H9 (cell line): ENCODE results near the gene LRRC15. TPM values are rescaled to one million over a fixed set of nuclear protein-coding genes. Genes with fewer than 3 reads are reported as not detected.

ENCODE experiments used
- DNase-seq: peaks from one replicate; pipeline ENCODE4 v3.0.0-alpha.2; 2017
- H2AFZ ChIP-seq: one replicate; pipeline ENCODE4 v1.6.1; 2013; ENCODE audit warnings: mild to moderate bottlenecking, low read length, control low read depth, moderate library complexity
- H2AK5ac ChIP-seq: 2 replicates; pipeline ENCODE4 v1.6.1; 2013; ENCODE audit warnings: low read length, control low read depth, mixed read lengths; ENCODE audit not compliant: insufficient read length
- H2BK120ac ChIP-seq: one replicate; pipeline ENCODE4 v1.6.1; 2013; ENCODE audit warnings: low read depth, mild to moderate bottlenecking, low read length, control low read depth, inconsistent platforms; ENCODE audit not compliant: poor library complexity, severe bottlenecking
- H2BK12ac ChIP-seq: 2 replicates; pipeline ENCODE4 v1.6.1; 2013; ENCODE audit warnings: low read length, control low read depth, mixed read lengths, low read depth; ENCODE audit not compliant: insufficient read length
- H2BK15ac ChIP-seq: 2 replicates; pipeline ENCODE4 v1.6.1; 2013; ENCODE audit warnings: low read depth, low read length, control low read depth
- H2BK20ac ChIP-seq: one replicate; pipeline ENCODE4 v1.6.1; 2013; ENCODE audit warnings: low read depth, mild to moderate bottlenecking, low read length, control low read depth, inconsistent platforms; ENCODE audit not compliant: poor library complexity, severe bottlenecking
- H2BK5ac ChIP-seq: 2 replicates; pipeline ENCODE4 v1.6.1; 2013; ENCODE audit warnings: low read length, control low read depth, mixed read lengths; ENCODE audit not compliant: insufficient read length
- H3K14ac ChIP-seq: 2 replicates; pipeline ENCODE4 v1.6.1; 2013; ENCODE audit warnings: low read length, control low read depth; ENCODE audit not compliant: insufficient read depth
- H3K18ac ChIP-seq: 2 replicates; pipeline ENCODE4 v1.6.1; 2013; ENCODE audit warnings: low read depth, mild to moderate bottlenecking, mixed read lengths, low read length, control low read depth; ENCODE audit not compliant: insufficient read length
- H3K23ac ChIP-seq: 2 replicates; pipeline ENCODE4 v1.6.1; 2013; ENCODE audit warnings: low read length, control low read depth, mixed read lengths, low read depth; ENCODE audit not compliant: insufficient read length
- H3K23me2 ChIP-seq: 2 replicates; pipeline ENCODE4 v1.6.1; 2013; ENCODE audit warnings: low read depth, mild to moderate bottlenecking, mixed read lengths, low read length, control low read depth; ENCODE audit not compliant: insufficient read length, poor library complexity, severe bottlenecking
- H3K27ac ChIP-seq: 2 replicates; pipeline ENCODE4 v1.5.1; 2013; ENCODE audit warnings: low read length, control low read depth, mixed read lengths, low read depth; ENCODE audit not compliant: insufficient read length
- H3K27me3 ChIP-seq: 2 replicates; pipeline ENCODE4 v1.6.1; 2013; ENCODE audit warnings: low read length, control low read depth, inconsistent platforms; ENCODE audit not compliant: insufficient read depth
- H3K4ac ChIP-seq: 2 replicates; pipeline ENCODE4 v1.6.1; 2013; ENCODE audit warnings: low read depth, mild to moderate bottlenecking, control low read depth, inconsistent platforms, low read length, moderate library complexity
- H3K4me1 ChIP-seq: 2 replicates; pipeline ENCODE4 v1.6.1; 2013; ENCODE audit warnings: low read length, control low read depth, inconsistent platforms; ENCODE audit not compliant: insufficient read depth
- H3K4me2 ChIP-seq: 2 replicates; pipeline ENCODE4 v1.6.1; 2013; ENCODE audit warnings: low read length, control low read depth, mixed read lengths; ENCODE audit not compliant: insufficient read length, insufficient read depth
- H3K56ac ChIP-seq: 2 replicates; pipeline ENCODE4 v1.6.1; 2013; ENCODE audit warnings: low read depth, mild to moderate bottlenecking, mixed read lengths, low read length, control low read depth; ENCODE audit not compliant: insufficient read length
- H3K79me1 ChIP-seq: 2 replicates; pipeline ENCODE4 v1.6.1; 2013; ENCODE audit warnings: low read depth, mild to moderate bottlenecking, moderate library complexity, low read length, control low read depth, inconsistent platforms; ENCODE audit not compliant: insufficient read depth, poor library complexity, severe bottlenecking
- H3K79me2 ChIP-seq: 2 replicates; pipeline ENCODE4 v1.6.1; 2013; ENCODE audit warnings: low read length, control low read depth, inconsistent platforms; ENCODE audit not compliant: insufficient read depth
- H3K9ac ChIP-seq: 2 replicates; pipeline ENCODE4 v1.6.1; 2013; ENCODE audit warnings: low read length, control low read depth, mixed read lengths; ENCODE audit not compliant: insufficient read length; ENCODE audit errors: extremely low read depth
- H3K9me3 ChIP-seq: one replicate; pipeline ENCODE4 v1.6.1; 2013; ENCODE audit warnings: low read depth, low read length, inconsistent platforms; ENCODE audit not compliant: control insufficient read depth
- H3T11ph ChIP-seq: one replicate; pipeline ENCODE4 v1.6.1; 2013; ENCODE audit warnings: mild to moderate bottlenecking, low read length, control low read depth, inconsistent platforms
- H4K20me1 ChIP-seq: one replicate; pipeline ENCODE4 v1.6.1; 2013; ENCODE audit not compliant: control insufficient read depth, insufficient read length, insufficient read depth
- H4K5ac ChIP-seq: 2 replicates; pipeline ENCODE4 v1.6.1; 2013; ENCODE audit warnings: low read depth, mild to moderate bottlenecking, mixed read lengths, low read length, control low read depth; ENCODE audit not compliant: insufficient read length
- H4K8ac ChIP-seq: replicated peaks from 2 replicates; pipeline ENCODE4 v1.6.1; 2013; ENCODE audit warnings: low read length, control low read depth, mixed read lengths, low read depth; ENCODE audit not compliant: insufficient read length
- H4K91ac ChIP-seq: 2 replicates; pipeline ENCODE4 v1.6.1; 2013; ENCODE audit warnings: low read depth, mild to moderate bottlenecking, moderate library complexity, mixed read lengths, low read length, control low read depth; ENCODE audit not compliant: insufficient read length
- H3K27ac Mint-ChIP-seq, 3 experiments: 2 replicates in 2 of 3; 3 replicates in 1 of 3; pipeline ENCODE4 v1.8.0; 2020 to 2021; ENCODE audit warnings: mixed read lengths in 3 of 3, mild to moderate bottlenecking in 1 of 3, moderate library complexity in 1 of 3
- H3K27me3 Mint-ChIP-seq: 2 replicates; pipeline ENCODE4 v1.8.0; 2021; ENCODE audit warnings: low read depth, mild to moderate bottlenecking, moderate library complexity, mixed read lengths
- H3K36me3 Mint-ChIP-seq, 3 experiments: 2 replicates in 2 of 3; 3 replicates in 1 of 3; pipeline ENCODE4 v1.8.0; 2020 to 2021; ENCODE audit warnings: low read depth in 3 of 3, mixed read lengths in 3 of 3; ENCODE audit not compliant: insufficient read depth in 1 of 3
- H3K4me1 Mint-ChIP-seq, 2 experiments: 2 replicates each; pipeline ENCODE4 v1.8.0; 2020; ENCODE audit warnings: mixed read lengths in 2 of 2
- H3K4me3 Mint-ChIP-seq, 2 experiments: 2 replicates in 1 of 2; 3 replicates in 1 of 2; pipeline ENCODE4 v1.8.0; 2020 to 2021; ENCODE audit warnings: mild to moderate bottlenecking in 2 of 2, mixed read lengths in 2 of 2, moderate library complexity in 1 of 2
- H3K9me3 Mint-ChIP-seq, 2 experiments: 2 replicates in 1 of 2; 3 replicates in 1 of 2; pipeline ENCODE4 v1.8.0; 2020; ENCODE audit warnings: mild to moderate bottlenecking in 2 of 2, mixed read lengths in 2 of 2, moderate library complexity in 1 of 2
- WGBS: extraction: QIAGEN DNeasy Blood & Tissue Kit; methylation state at CpG from one replicate; pipeline ENCODE4 v1.1.7; 2013; ENCODE audit warnings: missing lambda C conversion rate, low lambda C conversion rate, mixed read lengths; ENCODE audit not compliant: insufficient read length; ENCODE audit errors: extremely low coverage; 5-methylcytosine and 5-hydroxymethylcytosine counted together
- total RNA-seq: library from RNA; stranded (reverse); gene quantifications from 2 replicates; pipeline ENCODE4 v1.2.1, GENCODE V29; 2021
- TF ChIP-seq, protein P1 (sequence below): fragments of 200-600 bp; sonication (generic); conservative IDR thresholded peaks from 3 replicates; pipeline ENCODE4 v1.8.0; 2021; ENCODE audit warnings: antibody characterized with exemption, mild to moderate bottlenecking

The LRRC15 gene
- total RNA-seq, 1 experiment from 2014 or later: 0.07 TPM

- Histone ChIP-seq H2BK20ac (no peak overlapping the region), H3K9me3 (no peaks in the 10 kb centered on the region), H2BK5ac (no peak overlapping the region), H3K9ac (no peak overlapping the region), H2BK120ac (no peak overlapping the region), H3K27ac (no peak overlapping the region), H4K91ac (no peak overlapping the region), H2BK15ac (no peak overlapping the region), H2AK5ac (no peak overlapping the region), H3K79me2 (no peaks in the 10 kb centered on the region), H3K4ac (no peak overlapping the region), H4K20me1 (no peaks in the 10 kb centered on the region), H3K23ac (no peak overlapping the region), H3K18ac (no peak overlapping the region), H3K4me2 (no peak overlapping the region), H2AFZ (no peak overlapping the region), H3K79me1 (no peaks in the 10 kb centered on the region), H2BK12ac (no peak overlapping the region), H4K8ac (no peak overlapping the region), H3T11ph (no peak overlapping the region), H3K56ac (no peak overlapping the region), H3K4me1 (no peaks in the 10 kb centered on the region), H3K27me3 (no peaks in the 10 kb centered on the region), H3K23me2 (no peaks in the 10 kb centered on the region), H3K14ac (no peak overlapping the region; the same call in 1 of the 2 replicates), H4K5ac (no peak overlapping the region)
- H3K27me3 Mint-ChIP-seq: no peaks in the 10 kb centered on the region; the same call in 1 of the 2 replicates
- no peak overlapping the region for H3K27ac Mint-ChIP-seq
- no peak for DNase-seq
- TF ChIP-seq, protein P1, sequence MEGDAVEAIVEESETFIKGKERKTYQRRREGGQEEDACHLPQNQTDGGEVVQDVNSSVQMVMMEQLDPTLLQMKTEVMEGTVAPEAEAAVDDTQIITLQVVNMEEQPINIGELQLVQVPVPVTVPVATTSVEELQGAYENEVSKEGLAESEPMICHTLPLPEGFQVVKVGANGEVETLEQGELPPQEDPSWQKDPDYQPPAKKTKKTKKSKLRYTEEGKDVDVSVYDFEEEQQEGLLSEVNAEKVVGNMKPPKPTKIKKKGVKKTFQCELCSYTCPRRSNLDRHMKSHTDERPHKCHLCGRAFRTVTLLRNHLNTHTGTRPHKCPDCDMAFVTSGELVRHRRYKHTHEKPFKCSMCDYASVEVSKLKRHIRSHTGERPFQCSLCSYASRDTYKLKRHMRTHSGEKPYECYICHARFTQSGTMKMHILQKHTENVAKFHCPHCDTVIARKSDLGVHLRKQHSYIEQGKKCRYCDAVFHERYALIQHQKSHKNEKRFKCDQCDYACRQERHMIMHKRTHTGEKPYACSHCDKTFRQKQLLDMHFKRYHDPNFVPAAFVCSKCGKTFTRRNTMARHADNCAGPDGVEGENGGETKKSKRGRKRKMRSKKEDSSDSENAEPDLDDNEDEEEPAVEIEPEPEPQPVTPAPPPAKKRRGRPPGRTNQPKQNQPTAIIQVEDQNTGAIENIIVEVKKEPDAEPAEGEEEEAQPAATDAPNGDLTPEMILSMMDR: no peak
- H3K4me3 Mint-ChIP-seq: no peak overlapping the region
- H3K4me1 Mint-ChIP-seq: peaks cover 5 to 6% of the 10 kb centered on the region in 2 experiments
- no peaks in the 10 kb centered on the region for H3K36me3 Mint-ChIP-seq
- WGBS: 100% methylated on average over 4 of the region's 10 CpGs
- no peaks in the 10 kb centered on the region for H3K9me3 Mint-ChIP-seq
Observed at GRCh38 chr3:194352667-194353246, 16.8 kb downstream of the LRRC15 start.
